Stomach (tissue), 4 donors: ENCODE results near the gene ATAD3A.

Source experiments
- EP300 ChIP-seq: sonication (generic); formaldehyde crosslinking; IDR thresholded peaks from one replicate; pipeline ENCODE4 v1.6.1; 2017; ENCODE audit warnings: antibody characterized with exemption
- POLR2A ChIP-seq, 4 donors: fragments of 450-650 bp; IDR thresholded peaks; one replicate each; pipeline ENCODE4 v1.6.1; 2016; ENCODE audit warnings: antibody characterized with exemption in 4 of 4, control low read depth in 2 of 4, mild to moderate bottlenecking in 1 of 4, moderate library complexity in 1 of 4
- POLR2AphosphoS5 ChIP-seq, 3 donors: sonication (generic); formaldehyde crosslinking; IDR thresholded peaks; one replicate each; pipeline ENCODE4 v1.6.1; 2016; ENCODE audit warnings: antibody characterized with exemption in 3 of 3
- TF ChIP-seq, protein P1 (sequence below), 7 experiments: fragments of 450-650 bp in 4 of 7; fragments of 200-600 bp in 3 of 7; sonication (generic) in 3 of 7; IDR thresholded peaks; one replicate each; pipeline ENCODE4 v1.5.1; 2016 to 2019; ENCODE audit warnings: antibody characterized with exemption in 7 of 7, control low read depth in 2 of 7, mild to moderate bottlenecking in 1 of 7

DNA sequence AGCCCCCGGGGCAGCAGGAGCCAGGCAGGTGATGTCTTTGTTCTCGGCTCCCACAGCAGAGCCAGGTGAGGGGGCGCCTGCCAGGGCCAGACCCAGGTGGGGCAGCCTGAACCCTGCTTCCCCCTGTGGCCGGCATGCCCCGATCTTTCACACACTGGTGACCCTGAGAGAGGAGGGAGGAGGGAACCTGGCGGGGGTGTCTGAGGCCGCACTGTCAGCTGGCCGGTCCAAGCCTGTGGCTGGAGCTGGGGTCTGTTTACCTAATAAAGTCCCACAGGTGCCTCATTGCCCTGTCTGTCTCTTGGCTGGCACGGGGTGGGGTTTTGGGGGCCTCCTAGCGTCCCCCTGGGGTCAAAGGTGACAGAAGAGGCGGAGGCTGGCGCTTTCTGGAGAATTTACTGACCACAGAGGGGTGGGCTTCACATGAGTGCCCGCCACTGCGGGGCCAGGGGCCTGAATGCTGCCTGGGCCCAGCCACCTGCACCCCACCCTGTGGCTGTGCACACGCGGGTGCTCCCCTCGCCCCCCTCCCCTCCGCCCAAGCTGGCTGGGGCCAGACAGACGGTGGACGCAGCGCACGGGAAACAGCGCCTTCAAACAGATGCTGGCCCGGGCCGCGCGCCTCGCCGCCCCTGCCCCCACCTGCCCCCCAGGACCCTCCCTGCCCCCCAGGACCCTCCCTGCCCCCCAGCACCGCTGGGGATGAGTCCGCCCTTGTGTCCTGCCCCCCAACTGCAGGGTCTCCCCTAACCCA, 22.6 kb downstream of the ATAD3A start:
- TF ChIP-seq, protein P1, sequence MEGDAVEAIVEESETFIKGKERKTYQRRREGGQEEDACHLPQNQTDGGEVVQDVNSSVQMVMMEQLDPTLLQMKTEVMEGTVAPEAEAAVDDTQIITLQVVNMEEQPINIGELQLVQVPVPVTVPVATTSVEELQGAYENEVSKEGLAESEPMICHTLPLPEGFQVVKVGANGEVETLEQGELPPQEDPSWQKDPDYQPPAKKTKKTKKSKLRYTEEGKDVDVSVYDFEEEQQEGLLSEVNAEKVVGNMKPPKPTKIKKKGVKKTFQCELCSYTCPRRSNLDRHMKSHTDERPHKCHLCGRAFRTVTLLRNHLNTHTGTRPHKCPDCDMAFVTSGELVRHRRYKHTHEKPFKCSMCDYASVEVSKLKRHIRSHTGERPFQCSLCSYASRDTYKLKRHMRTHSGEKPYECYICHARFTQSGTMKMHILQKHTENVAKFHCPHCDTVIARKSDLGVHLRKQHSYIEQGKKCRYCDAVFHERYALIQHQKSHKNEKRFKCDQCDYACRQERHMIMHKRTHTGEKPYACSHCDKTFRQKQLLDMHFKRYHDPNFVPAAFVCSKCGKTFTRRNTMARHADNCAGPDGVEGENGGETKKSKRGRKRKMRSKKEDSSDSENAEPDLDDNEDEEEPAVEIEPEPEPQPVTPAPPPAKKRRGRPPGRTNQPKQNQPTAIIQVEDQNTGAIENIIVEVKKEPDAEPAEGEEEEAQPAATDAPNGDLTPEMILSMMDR (IDR thresholded peaks at IDR 0.05), result no peak
- no peak for TF ChIP-seq POLR2AphosphoS5 (IDR thresholded peaks at IDR 0.05)
- TF ChIP-seq POLR2A (IDR thresholded peaks at IDR 0.05), result no peak
- TF ChIP-seq EP300, result no peak
